Iris pigment epithelial cell (primary cell): ENCODE measurements around the gene FADD.

ENCODE experiments used
- DNase-seq: peaks from one replicate; pipeline ENCODE4 v3.0.0-alpha.2; 2011; ENCODE audit warnings: low read depth

FADD gene

GRCh38 chr11:70233962-70234361, 30.9 kb downstream of the FADD start:
- DNase-seq, result no peak

GRCh38 chr11:70240337-70240736, 37.2 kb downstream of the FADD start:
- DNase-seq, result no peak

- DNase-seq, result no peak
Measured at GRCh38 chr11:70241709-70242108, 38.6 kb downstream of the FADD start.

- DNase-seq, result no peak
Measured at GRCh38 chr11:70242885-70243284, 39.8 kb downstream of the FADD start.

- no peak for DNase-seq
Measured at GRCh38 chr11:70243912-70244652, 41.0 kb downstream of the FADD start.

GRCh38 chr11:70244698-70245097, 41.6 kb downstream of the FADD start:
- peak; percentile 95 for DNase-seq

- DNase-seq, result peak; percentile 46
Measured at GRCh38 chr11:70246196-70246595, 43.1 kb downstream of the FADD start.

GRCh38 chr11:70247042-70247709, 44.1 kb downstream of the FADD start:
- peak; percentile 37 for DNase-seq

GRCh38 chr11:70247710-70248072, 44.6 kb downstream of the FADD start:
- DNase-seq, result no peak

GRCh38 chr11:70250876-70251658, 48.0 kb downstream of the FADD start:
- DNase-seq, result no peak

- DNase-seq, result no peak
Measured at GRCh38 chr11:70251659-70252321, 48.7 kb downstream of the FADD start.

GRCh38 chr11:70252844-70253243, 49.7 kb downstream of the FADD start:
- DNase-seq, result no peak

GRCh38 chr11:70255477-70256116, 52.5 kb downstream of the FADD start:
- DNase-seq, result no peak
